ENCODE data around the gene FEN1.

FEN1 gene

DNA sequence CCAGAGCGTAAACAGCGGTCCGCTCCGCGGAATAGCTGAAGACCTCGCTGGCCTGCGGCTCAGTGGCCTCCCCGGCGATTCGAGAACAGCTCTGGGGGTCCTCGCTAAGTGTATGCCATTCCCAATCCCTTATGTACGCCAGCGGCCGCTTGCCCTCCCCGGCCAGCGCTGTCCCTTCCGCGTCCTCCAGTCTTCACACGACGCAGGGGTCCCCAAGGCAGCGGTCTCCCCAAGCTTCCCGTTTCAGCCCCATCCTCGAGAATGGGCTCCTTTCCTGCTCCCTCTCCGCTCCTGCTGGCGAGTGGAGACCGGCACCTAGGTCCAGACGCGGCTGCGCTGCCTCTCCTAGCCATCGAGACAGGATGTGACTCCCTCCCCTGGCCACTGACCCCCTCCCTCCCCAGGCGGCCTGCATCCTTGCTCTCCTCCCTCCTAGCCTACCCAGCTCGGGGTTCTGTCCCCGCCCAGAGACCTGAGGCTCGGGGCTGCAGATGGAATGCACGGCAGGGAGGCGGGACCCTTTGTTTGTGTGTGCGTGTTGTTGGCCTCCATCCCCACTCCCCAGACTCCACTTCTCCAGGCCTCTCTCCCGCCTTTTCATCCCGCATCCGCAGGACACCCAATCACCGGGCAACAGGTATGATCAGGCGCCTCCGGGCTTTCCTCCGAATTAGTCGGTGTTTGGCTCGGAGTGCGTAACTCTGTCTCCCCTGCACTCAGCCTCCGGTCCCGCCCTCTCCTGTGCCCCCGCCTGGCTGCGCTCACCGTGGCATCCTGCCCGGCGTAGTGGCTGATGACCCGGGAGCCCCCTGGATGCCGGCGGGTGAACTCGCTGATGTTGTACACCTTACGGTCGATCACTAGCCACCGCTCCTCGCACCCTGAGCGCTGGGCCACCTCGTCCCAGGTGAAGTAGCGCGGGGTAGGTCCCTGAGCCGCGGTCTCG, 23.4 kb downstream of the FEN1 start (continued):
- TF ChIP-seq ZNF791 (tag by site-specific recombination; IDR thresholded peaks at IDR 0.05) (no peak), ZNF501 (tag by site-specific recombination; IDR thresholded peaks at IDR 0.05) (no peak; the same call in 1 of the 2 replicates), SP3 (tag by site-specific recombination; IDR thresholded peaks at IDR 0.05) (peak; percentile 42; the same call in 1 of the 2 replicates), ZNF146 (tag by site-specific recombination; IDR thresholded peaks at IDR 0.05) (no peak), ZNF274 (IDR thresholded peaks at IDR 0.05; ENCODE audit: low read length) (no peak), ZNF274 (tag by site-specific recombination; IDR thresholded peaks at IDR 0.05; ENCODE audit: borderline replicate concordance) (no peak), ZNF37A (tag by site-specific recombination; IDR thresholded peaks at IDR 0.05) (no peak), ZNF629 (tag by site-specific recombination; IDR thresholded peaks at IDR 0.05) (no peak), ZNF610 (tag by site-specific recombination; IDR thresholded peaks at IDR 0.05; ENCODE audit: borderline replicate concordance) (no peak), ZNF677 (tag by site-specific recombination; IDR thresholded peaks at IDR 0.05) (no peak), ZNF596 (tag by site-specific recombination; IDR thresholded peaks at IDR 0.05) (no peak), YY2 (tag by site-specific recombination; IDR thresholded peaks at IDR 0.05) (no peak), ZNF354C (tag by site-specific recombination; IDR thresholded peaks at IDR 0.05; ENCODE audit: borderline replicate concordance, low read depth) (no peak), ZXDB (tag by site-specific recombination; IDR thresholded peaks at IDR 0.05) (0 out of 2 replicates have a peak, but pooled peaks have one; percentile 37)
- TF ChIP-seq, protein P1, sequence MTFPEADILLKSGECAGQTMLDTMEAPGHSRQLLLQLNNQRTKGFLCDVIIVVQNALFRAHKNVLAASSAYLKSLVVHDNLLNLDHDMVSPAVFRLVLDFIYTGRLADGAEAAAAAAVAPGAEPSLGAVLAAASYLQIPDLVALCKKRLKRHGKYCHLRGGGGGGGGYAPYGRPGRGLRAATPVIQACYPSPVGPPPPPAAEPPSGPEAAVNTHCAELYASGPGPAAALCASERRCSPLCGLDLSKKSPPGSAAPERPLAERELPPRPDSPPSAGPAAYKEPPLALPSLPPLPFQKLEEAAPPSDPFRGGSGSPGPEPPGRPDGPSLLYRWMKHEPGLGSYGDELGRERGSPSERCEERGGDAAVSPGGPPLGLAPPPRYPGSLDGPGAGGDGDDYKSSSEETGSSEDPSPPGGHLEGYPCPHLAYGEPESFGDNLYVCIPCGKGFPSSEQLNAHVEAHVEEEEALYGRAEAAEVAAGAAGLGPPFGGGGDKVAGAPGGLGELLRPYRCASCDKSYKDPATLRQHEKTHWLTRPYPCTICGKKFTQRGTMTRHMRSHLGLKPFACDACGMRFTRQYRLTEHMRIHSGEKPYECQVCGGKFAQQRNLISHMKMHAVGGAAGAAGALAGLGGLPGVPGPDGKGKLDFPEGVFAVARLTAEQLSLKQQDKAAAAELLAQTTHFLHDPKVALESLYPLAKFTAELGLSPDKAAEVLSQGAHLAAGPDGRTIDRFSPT (tag by site-specific recombination; IDR thresholded peaks at IDR 0.05): no peak
- TF ChIP-seq, protein P2, sequence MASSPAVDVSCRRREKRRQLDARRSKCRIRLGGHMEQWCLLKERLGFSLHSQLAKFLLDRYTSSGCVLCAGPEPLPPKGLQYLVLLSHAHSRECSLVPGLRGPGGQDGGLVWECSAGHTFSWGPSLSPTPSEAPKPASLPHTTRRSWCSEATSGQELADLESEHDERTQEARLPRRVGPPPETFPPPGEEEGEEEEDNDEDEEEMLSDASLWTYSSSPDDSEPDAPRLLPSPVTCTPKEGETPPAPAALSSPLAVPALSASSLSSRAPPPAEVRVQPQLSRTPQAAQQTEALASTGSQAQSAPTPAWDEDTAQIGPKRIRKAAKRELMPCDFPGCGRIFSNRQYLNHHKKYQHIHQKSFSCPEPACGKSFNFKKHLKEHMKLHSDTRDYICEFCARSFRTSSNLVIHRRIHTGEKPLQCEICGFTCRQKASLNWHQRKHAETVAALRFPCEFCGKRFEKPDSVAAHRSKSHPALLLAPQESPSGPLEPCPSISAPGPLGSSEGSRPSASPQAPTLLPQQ (tag by site-specific recombination; IDR thresholded peaks at IDR 0.05): peak; percentile 34; the same call in 1 of the 2 replicates
- TF ChIP-seq, protein P3, sequence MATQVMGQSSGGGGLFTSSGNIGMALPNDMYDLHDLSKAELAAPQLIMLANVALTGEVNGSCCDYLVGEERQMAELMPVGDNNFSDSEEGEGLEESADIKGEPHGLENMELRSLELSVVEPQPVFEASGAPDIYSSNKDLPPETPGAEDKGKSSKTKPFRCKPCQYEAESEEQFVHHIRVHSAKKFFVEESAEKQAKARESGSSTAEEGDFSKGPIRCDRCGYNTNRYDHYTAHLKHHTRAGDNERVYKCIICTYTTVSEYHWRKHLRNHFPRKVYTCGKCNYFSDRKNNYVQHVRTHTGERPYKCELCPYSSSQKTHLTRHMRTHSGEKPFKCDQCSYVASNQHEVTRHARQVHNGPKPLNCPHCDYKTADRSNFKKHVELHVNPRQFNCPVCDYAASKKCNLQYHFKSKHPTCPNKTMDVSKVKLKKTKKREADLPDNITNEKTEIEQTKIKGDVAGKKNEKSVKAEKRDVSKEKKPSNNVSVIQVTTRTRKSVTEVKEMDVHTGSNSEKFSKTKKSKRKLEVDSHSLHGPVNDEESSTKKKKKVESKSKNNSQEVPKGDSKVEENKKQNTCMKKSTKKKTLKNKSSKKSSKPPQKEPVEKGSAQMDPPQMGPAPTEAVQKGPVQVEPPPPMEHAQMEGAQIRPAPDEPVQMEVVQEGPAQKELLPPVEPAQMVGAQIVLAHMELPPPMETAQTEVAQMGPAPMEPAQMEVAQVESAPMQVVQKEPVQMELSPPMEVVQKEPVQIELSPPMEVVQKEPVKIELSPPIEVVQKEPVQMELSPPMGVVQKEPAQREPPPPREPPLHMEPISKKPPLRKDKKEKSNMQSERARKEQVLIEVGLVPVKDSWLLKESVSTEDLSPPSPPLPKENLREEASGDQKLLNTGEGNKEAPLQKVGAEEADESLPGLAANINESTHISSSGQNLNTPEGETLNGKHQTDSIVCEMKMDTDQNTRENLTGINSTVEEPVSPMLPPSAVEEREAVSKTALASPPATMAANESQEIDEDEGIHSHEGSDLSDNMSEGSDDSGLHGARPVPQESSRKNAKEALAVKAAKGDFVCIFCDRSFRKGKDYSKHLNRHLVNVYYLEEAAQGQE (tag by site-specific recombination; IDR thresholded peaks at IDR 0.05): no peak
- TF ChIP-seq, protein P4, sequence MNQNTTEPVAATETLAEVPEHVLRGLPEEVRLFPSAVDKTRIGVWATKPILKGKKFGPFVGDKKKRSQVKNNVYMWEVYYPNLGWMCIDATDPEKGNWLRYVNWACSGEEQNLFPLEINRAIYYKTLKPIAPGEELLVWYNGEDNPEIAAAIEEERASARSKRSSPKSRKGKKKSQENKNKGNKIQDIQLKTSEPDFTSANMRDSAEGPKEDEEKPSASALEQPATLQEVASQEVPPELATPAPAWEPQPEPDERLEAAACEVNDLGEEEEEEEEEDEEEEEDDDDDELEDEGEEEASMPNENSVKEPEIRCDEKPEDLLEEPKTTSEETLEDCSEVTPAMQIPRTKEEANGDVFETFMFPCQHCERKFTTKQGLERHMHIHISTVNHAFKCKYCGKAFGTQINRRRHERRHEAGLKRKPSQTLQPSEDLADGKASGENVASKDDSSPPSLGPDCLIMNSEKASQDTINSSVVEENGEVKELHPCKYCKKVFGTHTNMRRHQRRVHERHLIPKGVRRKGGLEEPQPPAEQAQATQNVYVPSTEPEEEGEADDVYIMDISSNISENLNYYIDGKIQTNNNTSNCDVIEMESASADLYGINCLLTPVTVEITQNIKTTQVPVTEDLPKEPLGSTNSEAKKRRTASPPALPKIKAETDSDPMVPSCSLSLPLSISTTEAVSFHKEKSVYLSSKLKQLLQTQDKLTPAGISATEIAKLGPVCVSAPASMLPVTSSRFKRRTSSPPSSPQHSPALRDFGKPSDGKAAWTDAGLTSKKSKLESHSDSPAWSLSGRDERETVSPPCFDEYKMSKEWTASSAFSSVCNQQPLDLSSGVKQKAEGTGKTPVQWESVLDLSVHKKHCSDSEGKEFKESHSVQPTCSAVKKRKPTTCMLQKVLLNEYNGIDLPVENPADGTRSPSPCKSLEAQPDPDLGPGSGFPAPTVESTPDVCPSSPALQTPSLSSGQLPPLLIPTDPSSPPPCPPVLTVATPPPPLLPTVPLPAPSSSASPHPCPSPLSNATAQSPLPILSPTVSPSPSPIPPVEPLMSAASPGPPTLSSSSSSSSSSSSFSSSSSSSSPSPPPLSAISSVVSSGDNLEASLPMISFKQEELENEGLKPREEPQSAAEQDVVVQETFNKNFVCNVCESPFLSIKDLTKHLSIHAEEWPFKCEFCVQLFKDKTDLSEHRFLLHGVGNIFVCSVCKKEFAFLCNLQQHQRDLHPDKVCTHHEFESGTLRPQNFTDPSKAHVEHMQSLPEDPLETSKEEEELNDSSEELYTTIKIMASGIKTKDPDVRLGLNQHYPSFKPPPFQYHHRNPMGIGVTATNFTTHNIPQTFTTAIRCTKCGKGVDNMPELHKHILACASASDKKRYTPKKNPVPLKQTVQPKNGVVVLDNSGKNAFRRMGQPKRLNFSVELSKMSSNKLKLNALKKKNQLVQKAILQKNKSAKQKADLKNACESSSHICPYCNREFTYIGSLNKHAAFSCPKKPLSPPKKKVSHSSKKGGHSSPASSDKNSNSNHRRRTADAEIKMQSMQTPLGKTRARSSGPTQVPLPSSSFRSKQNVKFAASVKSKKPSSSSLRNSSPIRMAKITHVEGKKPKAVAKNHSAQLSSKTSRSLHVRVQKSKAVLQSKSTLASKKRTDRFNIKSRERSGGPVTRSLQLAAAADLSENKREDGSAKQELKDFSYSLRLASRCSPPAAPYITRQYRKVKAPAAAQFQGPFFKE (tag by site-specific recombination; IDR thresholded peaks at IDR 0.05; ENCODE audit: borderline replicate concordance): no peak
- TF ChIP-seq, protein P5, sequence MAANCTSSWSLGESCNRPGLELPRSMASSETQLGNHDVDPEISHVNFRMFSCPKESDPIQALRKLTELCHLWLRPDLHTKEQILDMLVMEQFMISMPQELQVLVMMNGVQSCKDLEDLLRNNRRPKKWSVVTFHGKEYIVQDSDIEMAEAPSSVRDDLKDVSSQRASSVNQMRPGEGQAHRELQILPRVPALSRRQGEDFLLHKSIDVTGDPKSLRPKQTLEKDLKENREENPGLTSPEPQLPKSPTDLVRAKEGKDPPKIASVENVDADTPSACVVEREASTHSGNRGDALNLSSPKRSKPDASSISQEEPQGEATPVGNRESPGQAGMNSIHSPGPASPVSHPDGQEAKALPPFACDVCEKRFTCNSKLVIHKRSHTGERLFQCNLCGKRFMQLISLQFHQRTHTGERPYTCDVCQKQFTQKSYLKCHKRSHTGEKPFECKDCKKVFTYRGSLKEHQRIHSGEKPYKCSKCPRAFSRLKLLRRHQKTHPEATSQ (tag by site-specific recombination; IDR thresholded peaks at IDR 0.05): no peak
- TF ChIP-seq, protein P6, sequence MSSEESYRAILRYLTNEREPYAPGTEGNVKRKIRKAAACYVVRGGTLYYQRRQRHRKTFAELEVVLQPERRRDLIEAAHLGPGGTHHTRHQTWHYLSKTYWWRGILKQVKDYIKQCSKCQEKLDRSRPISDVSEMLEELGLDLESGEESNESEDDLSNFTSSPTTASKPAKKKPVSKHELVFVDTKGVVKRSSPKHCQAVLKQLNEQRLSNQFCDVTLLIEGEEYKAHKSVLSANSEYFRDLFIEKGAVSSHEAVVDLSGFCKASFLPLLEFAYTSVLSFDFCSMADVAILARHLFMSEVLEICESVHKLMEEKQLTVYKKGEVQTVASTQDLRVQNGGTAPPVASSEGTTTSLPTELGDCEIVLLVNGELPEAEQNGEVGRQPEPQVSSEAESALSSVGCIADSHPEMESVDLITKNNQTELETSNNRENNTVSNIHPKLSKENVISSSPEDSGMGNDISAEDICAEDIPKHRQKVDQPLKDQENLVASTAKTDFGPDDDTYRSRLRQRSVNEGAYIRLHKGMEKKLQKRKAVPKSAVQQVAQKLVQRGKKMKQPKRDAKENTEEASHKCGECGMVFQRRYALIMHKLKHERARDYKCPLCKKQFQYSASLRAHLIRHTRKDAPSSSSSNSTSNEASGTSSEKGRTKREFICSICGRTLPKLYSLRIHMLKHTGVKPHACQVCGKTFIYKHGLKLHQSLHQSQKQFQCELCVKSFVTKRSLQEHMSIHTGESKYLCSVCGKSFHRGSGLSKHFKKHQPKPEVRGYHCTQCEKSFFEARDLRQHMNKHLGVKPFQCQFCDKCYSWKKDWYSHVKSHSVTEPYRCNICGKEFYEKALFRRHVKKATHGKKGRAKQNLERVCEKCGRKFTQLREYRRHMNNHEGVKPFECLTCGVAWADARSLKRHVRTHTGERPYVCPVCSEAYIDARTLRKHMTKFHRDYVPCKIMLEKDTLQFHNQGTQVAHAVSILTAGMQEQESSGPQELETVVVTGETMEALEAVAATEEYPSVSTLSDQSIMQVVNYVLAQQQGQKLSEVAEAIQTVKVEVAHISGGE (tag by site-specific recombination; conservative IDR thresholded peaks at IDR 0.05; ENCODE audit: low read depth): peak; percentile 21; the same call in 1 of the 2 replicates
